H1 (cell line): ENCODE data around the gene PEX19. TPM values are rescaled to one million over a fixed set of nuclear protein-coding genes. Genes with fewer than 3 reads are reported as not detected.

Experiments used
- CTCF ChIA-PET: fragments of 300-600 bp; sonication (Branson Sonifier 250); formaldehyde crosslinking; loops from one replicate; lab custom pipeline; 2021; ENCODE audit not compliant: partially characterized antibody; lab: Charles Lee
- POLR2A ChIA-PET: fragments of 300-600 bp; sonication (Branson Sonifier 250); formaldehyde crosslinking; loops from one replicate; lab custom pipeline; 2021; ENCODE audit warnings: inconsistent platforms; ENCODE audit not compliant: partially characterized antibody; lab: Charles Lee
- DNase-seq, 2 experiments: peaks; one replicate each; pipeline versions ENCODE4 v3.0.0 to v3.0.0-alpha.2; 2010 to 2022; ENCODE audit warnings: low spot score in 2 of 2, low read depth in 1 of 2, mixed read lengths in 1 of 2
- FAIRE-seq: peaks from 2 replicates; lab custom pipeline; 2011; peaks lifted over from hg19 to GRCh38; lab: Jason Lieb, UNC
- H2AFZ ChIP-seq: 2 replicates; pipeline ENCODE4 v1.8.1; 2012; ENCODE audit warnings: low read length, inconsistent platforms
- H2AK5ac ChIP-seq: 2 replicates; pipeline ENCODE4 v1.6.1; 2013; ENCODE audit warnings: low read depth, low read length
- H2BK120ac ChIP-seq: replicated peaks from 2 replicates; pipeline ENCODE3; 2013; ENCODE audit warnings: low read depth, low read length, inconsistent platforms
- H2BK12ac ChIP-seq: 2 replicates; pipeline ENCODE4 v1.6.1; 2013; ENCODE audit warnings: low read depth, low read length
- H2BK15ac ChIP-seq: 2 replicates; pipeline ENCODE4 v1.6.1; 2013; ENCODE audit warnings: low read length
- H2BK20ac ChIP-seq: 2 replicates; pipeline ENCODE4 v1.6.1; 2013; ENCODE audit warnings: low read length
- H2BK5ac ChIP-seq: 2 replicates; pipeline ENCODE4 v1.6.1; 2013; ENCODE audit warnings: low read depth, low read length
- H3K14ac ChIP-seq: 2 replicates; pipeline ENCODE4 v1.6.1; 2013; ENCODE audit warnings: inconsistent platforms; ENCODE audit not compliant: insufficient read length
- H3K18ac ChIP-seq: 2 replicates; pipeline ENCODE4 v1.6.1; 2013; ENCODE audit warnings: low read length; ENCODE audit errors: extremely low read depth
- H3K23ac ChIP-seq: 2 replicates; pipeline ENCODE4 v1.6.1; 2013; ENCODE audit warnings: inconsistent platforms; ENCODE audit not compliant: insufficient read length
- H3K23me2 ChIP-seq: 2 replicates; pipeline ENCODE4 v1.6.1; 2013; ENCODE audit warnings: low read depth, low read length
- H3K27ac ChIP-seq: 2 replicates; pipeline ENCODE4 v1.6.1; 2011; ENCODE audit warnings: low read depth, low read length, inconsistent platforms
- H3K27me3 ChIP-seq, 4 experiments: replicated peaks in 1 of 4; 1 replicate in 1 of 4; 2 replicates in 3 of 4; pipeline versions ENCODE4 v1.6.1 to v1.8.1; 2011 to 2013; ENCODE audit warnings: low read length in 3 of 4, mild to moderate bottlenecking in 3 of 4, inconsistent platforms in 2 of 4, mixed read lengths in 2 of 4, moderate library complexity in 1 of 4; ENCODE audit not compliant: control insufficient read depth in 3 of 4, insufficient read depth in 3 of 4; ENCODE audit errors: extremely low read depth in 1 of 4
- H3K36me3 ChIP-seq, 4 experiments: 2 replicates each; pipeline versions ENCODE4 v1.6.1 to v1.8.1; 2011 to 2013; ENCODE audit warnings: mild to moderate bottlenecking in 4 of 4, low read length in 3 of 4, moderate library complexity in 2 of 4, control low read depth in 1 of 4, inconsistent platforms in 1 of 4; ENCODE audit not compliant: insufficient read depth in 4 of 4, control insufficient read depth in 2 of 4
- H3K4ac ChIP-seq: replicated peaks from 2 replicates; pipeline ENCODE3; 2013; ENCODE audit warnings: low read length, low read depth, mixed read lengths, inconsistent platforms; ENCODE audit not compliant: insufficient read length
- H3K4me1 ChIP-seq, 4 experiments: replicated peaks in 1 of 4; 1 replicate in 1 of 4; 2 replicates in 3 of 4; pipeline versions ENCODE4 v1.6.1 to v1.8.1; 2011 to 2013; ENCODE audit warnings: low read length in 3 of 4, inconsistent platforms in 2 of 4, mixed read lengths in 1 of 4; ENCODE audit not compliant: insufficient read depth in 4 of 4, control insufficient read depth in 3 of 4
- H3K4me2 ChIP-seq, 2 experiments: 2 replicates each; pipeline versions ENCODE4 v1.6.1 to v1.8.1; 2011 to 2013; ENCODE audit warnings: low read depth in 2 of 2, low read length in 2 of 2, control low read depth in 1 of 2, inconsistent platforms in 1 of 2, mild to moderate bottlenecking in 1 of 2; ENCODE audit not compliant: insufficient read depth in 1 of 2
- H3K4me3 ChIP-seq, 4 experiments: fragments of 200-600, 300-600 bp in 1 of 4; sonication (generic), shearing (Covaris generic), sonication (Bioruptor Twin) in 1 of 4; 2 replicates each; pipeline versions ENCODE4 v1.5.1 to v1.8.1; 2011 to 2016; ENCODE audit warnings: low read length in 4 of 4, low read depth in 3 of 4, control low read depth in 2 of 4, inconsistent platforms in 2 of 4, mild to moderate bottlenecking in 2 of 4, mixed read lengths in 1 of 4, moderate library complexity in 1 of 4; ENCODE audit not compliant: insufficient read depth in 2 of 4; ENCODE audit errors: extremely low read depth in 1 of 4
- H3K56ac ChIP-seq: replicated peaks from 2 replicates; pipeline ENCODE3; 2013; ENCODE audit warnings: low read depth, mild to moderate bottlenecking, mixed read lengths, low read length, inconsistent platforms; ENCODE audit not compliant: insufficient read length
- H3K79me1 ChIP-seq: 2 replicates; pipeline ENCODE4 v1.6.1; 2013; ENCODE audit warnings: low read depth, low read length, control low read depth
- H3K79me2 ChIP-seq, 2 experiments: 2 replicates each; pipeline versions ENCODE4 v1.6.1 to v1.8.1; 2012 to 2013; ENCODE audit warnings: low read length in 2 of 2, mild to moderate bottlenecking in 2 of 2, inconsistent platforms in 1 of 2; ENCODE audit not compliant: insufficient read depth in 2 of 2, control insufficient read depth in 1 of 2
- H3K9ac ChIP-seq, 4 experiments: replicated peaks in 1 of 4; 1 replicate in 1 of 4; 2 replicates in 3 of 4; pipeline versions ENCODE4 v1.6.1 to v1.8.1; 2011 to 2013; ENCODE audit warnings: low read depth in 3 of 4, low read length in 3 of 4, control low read depth in 2 of 4, mild to moderate bottlenecking in 2 of 4, moderate library complexity in 2 of 4, inconsistent platforms in 1 of 4; ENCODE audit errors: extremely low read depth in 1 of 4
- H3K9me3 ChIP-seq, 2 experiments: 2 replicates each; pipeline versions ENCODE4 v1.6.1 to v1.8.1; 2012 to 2013; ENCODE audit warnings: mild to moderate bottlenecking in 2 of 2, moderate library complexity in 2 of 2, control low read depth in 1 of 2, inconsistent platforms in 1 of 2, low read depth in 1 of 2, low read length in 1 of 2, mixed read lengths in 1 of 2; ENCODE audit not compliant: insufficient read depth in 2 of 2
- H4K20me1 ChIP-seq, 2 experiments: replicated peaks in 1 of 2; 2 replicates each; pipeline versions ENCODE3 to v1.8.1; 2011 to 2013; ENCODE audit warnings: inconsistent platforms in 2 of 2, low read length in 2 of 2, mild to moderate bottlenecking in 1 of 2; ENCODE audit not compliant: insufficient read depth in 2 of 2, control insufficient read depth in 1 of 2
- H4K5ac ChIP-seq: 2 replicates; pipeline ENCODE4 v1.6.1; 2013; ENCODE audit warnings: low read length, low read depth, mixed read lengths, inconsistent platforms; ENCODE audit not compliant: insufficient read length
- H4K8ac ChIP-seq: 2 replicates; pipeline ENCODE4 v1.8.0; 2013; ENCODE audit warnings: mild to moderate bottlenecking, moderate library complexity, low read length, inconsistent platforms; ENCODE audit not compliant: insufficient read depth; ENCODE audit errors: extremely low read depth
- H4K91ac ChIP-seq: replicated peaks from 2 replicates; pipeline ENCODE3; 2013; ENCODE audit warnings: low read length, mixed read lengths, inconsistent platforms; ENCODE audit not compliant: insufficient read length
- BCL11A ChIP-seq, 2 experiments: IDR thresholded peaks; one replicate each; pipeline ENCODE4 v1.6.1; 2011; ENCODE audit warnings: low read depth in 2 of 2, low read length in 2 of 2, mild to moderate bottlenecking in 2 of 2
- CBX5 ChIP-seq: fragments of 300-800, 300-1000 bp; sonication (generic); IDR thresholded peaks from 2 replicates; pipeline ENCODE4 v1.7.1; 2016; ENCODE audit warnings: antibody characterized with exemption, low read length, low read depth
- FOSL1 ChIP-seq: IDR thresholded peaks from 2 replicates; pipeline ENCODE4 v1.6.1; 2011; ENCODE audit warnings: mild to moderate bottlenecking, low read depth, low read length, moderate library complexity; ENCODE audit not compliant: insufficient read depth
- HDAC2 ChIP-seq, 2 experiments: fragments of 300-600 bp in 1 of 2; sonication (generic) in 1 of 2; IDR thresholded peaks; 2 replicates each; pipeline ENCODE4 v1.6.1; 2011 to 2012; ENCODE audit warnings: low read depth in 2 of 2, low read length in 2 of 2, mild to moderate bottlenecking in 2 of 2, moderate library complexity in 2 of 2, borderline replicate concordance in 1 of 2, inconsistent platforms in 1 of 2
- NRF1 ChIP-seq: IDR thresholded peaks from 2 replicates; pipeline ENCODE4 v1.6.1; 2011; ENCODE audit warnings: mild to moderate bottlenecking, low read depth, low read length, improper control_type of control experiment
- PHF8 ChIP-seq: fragments of 200-600 bp; sonication (generic); conservative IDR thresholded peaks from 2 replicates; pipeline ENCODE4 v1.7.1; 2012; ENCODE audit warnings: low read depth, mild to moderate bottlenecking, inconsistent platforms, low read length, moderate library complexity
- SP2 ChIP-seq: IDR thresholded peaks from 2 replicates; pipeline ENCODE4 v1.6.1; 2012; ENCODE audit warnings: mild to moderate bottlenecking, low read length, inconsistent platforms
- WGBS, 2 experiments: shearing (Covaris generic) in 1 of 2; methylation state at CpG; one replicate each; pipeline versions ENCODE4 v1.1.6 to v1.1.7; 2013 to 2015; ENCODE audit warnings: low lambda C conversion rate in 2 of 2, mixed read lengths in 2 of 2, inconsistent platforms in 1 of 2, low coverage in 1 of 2, missing lambda C conversion rate in 1 of 2; ENCODE audit not compliant: insufficient replicate concordance in 2 of 2, insufficient coverage in 1 of 2, insufficient read length in 1 of 2; ENCODE audit errors: extremely low coverage in 1 of 2, missing lambda C conversion rate in 1 of 2; 5-methylcytosine and 5-hydroxymethylcytosine counted together
- polyA plus RNA-seq, 7 experiments: library from polyadenylated mRNA; depleted of rRNA in 3 of 7; stranded (reverse) in 5 of 7; unstranded in 2 of 7; fragments of >200 nt in 5 of 7; fragments of 200-250 nt in 2 of 7; gene quantifications; 1 replicate in 5 of 7; 2 replicates in 1 of 7; 4 replicates in 1 of 7; pipeline versions ENCODE4 v1.2.1 to v1.2.3, GENCODE V29; 2011 to 2013; ENCODE audit warnings: missing spikeins in 2 of 7, mixed read lengths in 2 of 7
- total RNA-seq: library from RNA; stranded (reverse); fragmentation: NEBNext Ultra II Directional; extraction: Animal tissue kit (Norgen Biotek cat#: 25700); gene quantifications from 2 replicates; pipeline ENCODE4 v1.2.1, GENCODE V29; 2021
- TF ChIP-seq, protein P1 (sequence below): IDR thresholded peaks from 2 replicates; pipeline ENCODE4 v1.6.1; 2012; ENCODE audit warnings: low read length, inconsistent platforms
- TF ChIP-seq, protein P2 (sequence below): IDR thresholded peaks from 2 replicates; pipeline ENCODE4 v1.6.1; 2012; ENCODE audit warnings: inconsistent platforms

Gene PEX19
- total and polyA plus RNA-seq, 2 of the 8 experiments (the other 6 are each of a cell fraction or from before 2014, with no cell fraction given): 50.4 to 80.2 TPM

DNA sequence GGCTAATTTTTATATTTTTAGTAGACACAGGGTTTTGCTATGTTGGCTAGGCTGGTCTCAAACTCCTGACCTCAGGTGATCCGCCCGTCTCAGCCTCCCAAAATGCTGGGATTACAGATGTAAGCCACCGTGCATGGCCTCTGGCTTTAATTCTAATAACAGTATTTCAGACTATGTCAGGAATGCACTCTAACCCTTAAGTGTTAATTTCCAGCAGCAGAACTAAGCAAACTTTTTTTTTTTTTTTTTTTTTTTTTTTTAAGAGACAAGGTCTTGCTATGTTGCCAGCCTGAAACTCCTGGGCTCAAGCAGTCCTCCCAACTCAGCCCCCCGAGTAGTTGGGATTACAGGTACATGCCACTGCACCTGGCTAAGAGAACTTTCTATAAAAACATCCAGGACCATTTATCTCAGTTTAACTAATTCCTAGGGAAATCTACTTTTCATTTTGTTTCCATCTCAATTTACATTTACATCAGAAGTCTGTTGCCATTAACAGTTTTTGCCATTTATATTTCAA lies 29.1 kb downstream of the PEX19 start:
- Histone ChIP-seq H3K4ac (no peak overlapping the region), H4K91ac (no peak overlapping the region), H2BK15ac (no peak overlapping the region), H2BK12ac (no peak overlapping the region), H3K56ac (no peak overlapping the region), H3K79me2 (peaks cover 5 to 77% of the 10 kb centered on the region in 2 experiments; a peak in 3 of 4 replicates), H2AK5ac (no peak overlapping the region), H3K9me3 (no peaks in the 10 kb centered on the region), H2BK5ac (no peak overlapping the region), H2BK120ac (no peak overlapping the region), H3K27ac (no peak overlapping the region), H2AFZ (no peak overlapping the region), H3K4me1 (peaks cover under 1 to 10% (median 2%) of the 10 kb centered on the region in 4 experiments; a peak in 5 of 7 replicates), H3K36me3 (peaks cover 0 to 7% (median 0%) of the 10 kb centered on the region in 4 experiments; a peak in 3 of 8 replicates), H3K23me2 (no peaks in the 10 kb centered on the region), H3K4me2 (no peak overlapping the region), H4K20me1 (peaks cover 2 to 3% of the 10 kb centered on the region in 2 experiments), H4K8ac (no peak overlapping the region), H3K27me3 (no peaks in the 10 kb centered on the region), H3K4me3 (no peak overlapping the region), H3K23ac (no peak overlapping the region), H3K9ac (no peak overlapping the region), H3K14ac (no peak overlapping the region), H2BK20ac (no peak overlapping the region), H3K79me1 (peaks cover 4% of the 10 kb centered on the region), H4K5ac (no peak overlapping the region), H3K18ac (no peak overlapping the region)
- WGBS, 2 experiments: 94% methylated on average over 4 of the region's 4 CpGs; no CpG with 5 or more reads in 1 of the 2 experiments
- ChIA-PET CTCF (interaction anchor here (1.0 to 5.5 kb wide), 4 partner anchors 11 to 121 kb away, joined by 3 to 46 read pairs (median 4); no protein-coding TSS in a partner anchor), POLR2A (interaction anchor here (1.1 kb wide), 1 partner anchor 86 kb away, joined by 3 read pairs; no protein-coding TSS in a partner anchor)
- no peak for FAIRE-seq
- DNase-seq: no peak
- TF ChIP-seq, protein P1, sequence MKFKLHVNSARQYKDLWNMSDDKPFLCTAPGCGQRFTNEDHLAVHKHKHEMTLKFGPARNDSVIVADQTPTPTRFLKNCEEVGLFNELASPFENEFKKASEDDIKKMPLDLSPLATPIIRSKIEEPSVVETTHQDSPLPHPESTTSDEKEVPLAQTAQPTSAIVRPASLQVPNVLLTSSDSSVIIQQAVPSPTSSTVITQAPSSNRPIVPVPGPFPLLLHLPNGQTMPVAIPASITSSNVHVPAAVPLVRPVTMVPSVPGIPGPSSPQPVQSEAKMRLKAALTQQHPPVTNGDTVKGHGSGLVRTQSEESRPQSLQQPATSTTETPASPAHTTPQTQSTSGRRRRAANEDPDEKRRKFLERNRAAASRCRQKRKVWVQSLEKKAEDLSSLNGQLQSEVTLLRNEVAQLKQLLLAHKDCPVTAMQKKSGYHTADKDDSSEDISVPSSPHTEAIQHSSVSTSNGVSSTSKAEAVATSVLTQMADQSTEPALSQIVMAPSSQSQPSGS: no peak
- TF ChIP-seq, protein P2, sequence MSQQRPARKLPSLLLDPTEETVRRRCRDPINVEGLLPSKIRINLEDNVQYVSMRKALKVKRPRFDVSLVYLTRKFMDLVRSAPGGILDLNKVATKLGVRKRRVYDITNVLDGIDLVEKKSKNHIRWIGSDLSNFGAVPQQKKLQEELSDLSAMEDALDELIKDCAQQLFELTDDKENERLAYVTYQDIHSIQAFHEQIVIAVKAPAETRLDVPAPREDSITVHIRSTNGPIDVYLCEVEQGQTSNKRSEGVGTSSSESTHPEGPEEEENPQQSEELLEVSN: no peak
- TF ChIP-seq SP2 (no peak), HDAC2 (IDR thresholded peaks at IDR 0.05; ENCODE audit: borderline replicate concordance in 1 of 2, low read depth in 2 of 2, low read length in 2 of 2) (no peak), NRF1 (no peak), CBX5 (no peak), PHF8 (no peak), FOSL1 (no peak), BCL11A (IDR thresholded peaks at IDR 0.05; ENCODE audit: low read depth in 2 of 2, low read length in 2 of 2) (no peak)
